ENCODE results near the gene HBM.
A peak's percentile ranks its signal among the peaks of the same experiment; 100 is the strongest.

The HBM gene

GRCh38 chr16:165539-166374 lies at the start of gene HBM:
Gene HBM, plus strand, starts transcription at chr16:165978. Its CDS starts 20 bp downstream, at chr16:165998.
- Histone ChIP-seq H3K9me2 (replicated peaks; ENCODE audit: control insufficient read depth, low read length) (no peaks in the 10 kb centered on the region), H3K36me3 (ENCODE audit: control insufficient read depth, low read length) (no peaks in the 10 kb centered on the region), H3K4me1 (ENCODE audit: control insufficient read depth, low read length) (peaks cover 20% of the 10 kb centered on the region), H3K27ac (ENCODE audit: low read depth, low read length) (no peak within 1 kb of the TSS), H3K4me2 (ENCODE audit: low read length) (peak within 1 kb of the TSS; percentile 44; the same call in 1 of the 2 replicates), H3K27me3 (ENCODE audit: control insufficient read depth, low read length) (peaks cover 49% of the 10 kb centered on the region), H3K4me3 (ENCODE audit: low read length) (peak within 1 kb of the TSS; percentile 44; the same call in 1 of the 2 replicates), H3K9me3 (ENCODE audit: control insufficient read depth, insufficient read depth, low read length) (no peaks in the 10 kb centered on the region), H3K79me2 (ENCODE audit: control insufficient read depth, low read length) (no peaks in the 10 kb centered on the region), H3F3A (ENCODE audit: control insufficient read depth, insufficient read depth) (peaks cover 9% of the 10 kb centered on the region; the same call in 1 of the 2 replicates), H4K20me1 (ENCODE audit: control insufficient read depth, insufficient read depth, low read depth, low read length) (no peaks in the 10 kb centered on the region; the same call in 1 of the 2 replicates)
- TF ChIP-seq CTCF (IDR thresholded peaks at IDR 0.05; ENCODE audit: low read depth, low read length, poor library complexity, severe bottlenecking) (no peak), EZH2phosphoT487 (IDR thresholded peaks at IDR 0.05; ENCODE audit: borderline replicate concordance, low read length) (no peak)

- no peak for TF ChIP-seq CTCF (IDR thresholded peaks at IDR 0.05; ENCODE audit: low read depth, low read length, poor library complexity, severe bottlenecking)
- TF ChIP-seq EZH2phosphoT487 (IDR thresholded peaks at IDR 0.05; ENCODE audit: borderline replicate concordance, low read length) = no peak
- H3K36me3 ChIP-seq (ENCODE audit: control insufficient read depth, low read length) = peaks cover 51% of the 10 kb centered on the region
- H3K4me1 ChIP-seq (ENCODE audit: control insufficient read depth, low read length) = peaks cover 5% of the 10 kb centered on the region
- H3K27me3 ChIP-seq (ENCODE audit: control insufficient read depth, low read length) = no peaks in the 10 kb centered on the region
- H3K79me2 ChIP-seq (ENCODE audit: control insufficient read depth, low read length) = no peaks in the 10 kb centered on the region
- H3F3A ChIP-seq (ENCODE audit: control insufficient read depth, insufficient read depth) = peaks cover 7% of the 10 kb centered on the region
- no peak overlapping the region for H3K4me3 ChIP-seq (ENCODE audit: low read length)
- no peaks in the 10 kb centered on the region for H3K9me2 ChIP-seq (replicated peaks; ENCODE audit: control insufficient read depth, low read length)
- no peak overlapping the region for H3K27ac ChIP-seq (ENCODE audit: low read depth, low read length)
- H3K9me3 ChIP-seq (ENCODE audit: control insufficient read depth, insufficient read depth, low read length) = no peaks in the 10 kb centered on the region
- H4K20me1 ChIP-seq (ENCODE audit: control insufficient read depth, insufficient read depth, low read depth, low read length) = peaks cover 4% of the 10 kb centered on the region; the same call in 1 of the 2 replicates
- H3K4me2 ChIP-seq (ENCODE audit: low read length) = no peak overlapping the region
These were observed 49.8 kb upstream of the HBM start for GRCh38 chr16:116015-116414.

DNA sequence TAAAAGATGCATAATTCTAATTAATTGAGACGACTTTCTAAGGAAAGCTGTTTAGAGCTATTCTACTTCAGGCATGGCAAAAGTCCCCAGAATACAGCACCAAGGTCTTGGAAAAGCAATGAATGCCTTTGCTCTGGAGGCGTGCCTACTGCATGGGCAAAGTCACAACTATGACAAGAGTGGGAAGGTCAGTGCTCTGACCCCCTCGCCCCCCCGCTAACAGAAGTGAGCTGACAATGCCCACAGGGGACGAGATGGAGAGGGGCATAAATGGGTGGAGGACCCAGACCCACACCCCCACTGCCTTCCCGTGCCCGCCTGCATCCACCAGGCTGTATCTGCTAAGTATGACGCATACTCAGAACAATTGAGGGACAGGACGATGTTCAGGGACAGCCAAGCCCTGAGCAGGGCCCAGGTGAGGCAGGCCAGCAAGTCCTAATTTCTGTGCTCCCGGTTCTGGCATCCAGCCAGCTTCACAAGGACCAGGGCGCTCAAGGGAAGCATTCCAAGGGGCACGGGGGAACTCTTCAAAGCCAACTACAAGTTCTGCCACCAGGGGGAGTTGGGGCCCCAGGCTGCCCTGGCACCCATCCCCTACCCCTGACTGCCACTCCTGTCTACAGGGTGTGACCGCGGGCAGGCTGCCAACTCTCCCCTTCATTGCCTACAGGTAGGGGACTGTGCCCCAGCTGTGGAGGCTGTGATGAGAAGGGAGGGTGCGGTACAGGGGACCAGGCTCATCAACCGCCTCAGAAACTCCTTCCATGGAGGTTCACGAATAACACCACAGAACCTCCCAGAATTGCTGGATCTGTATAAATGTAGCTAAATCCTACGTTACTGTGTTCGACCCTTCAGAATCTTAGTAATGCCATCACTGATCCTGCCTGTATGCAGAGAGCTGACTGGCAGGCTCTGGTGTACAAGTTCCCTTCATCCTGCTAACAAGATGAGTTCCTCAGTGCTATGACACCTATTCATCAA lies 48.1 kb upstream of the HBM start:
- H3F3A ChIP-seq (ENCODE audit: control insufficient read depth, insufficient read depth) = peaks cover 7% of the 10 kb centered on the region
- no peaks in the 10 kb centered on the region for H3K27me3 ChIP-seq (ENCODE audit: control insufficient read depth, low read length)
- peaks cover 4% of the 10 kb centered on the region; the same call in 1 of the 2 replicates for H4K20me1 ChIP-seq (ENCODE audit: control insufficient read depth, insufficient read depth, low read depth, low read length)
- H3K9me2 ChIP-seq (replicated peaks; ENCODE audit: control insufficient read depth, low read length) = no peaks in the 10 kb centered on the region
- H3K4me2 ChIP-seq (ENCODE audit: low read length) = no peak overlapping the region
- H3K27ac ChIP-seq (ENCODE audit: low read depth, low read length) = no peak overlapping the region
- H3K79me2 ChIP-seq (ENCODE audit: control insufficient read depth, low read length) = no peaks in the 10 kb centered on the region
- TF ChIP-seq CTCF (IDR thresholded peaks at IDR 0.05; ENCODE audit: low read depth, low read length, poor library complexity, severe bottlenecking) = peak; percentile 93
- TF ChIP-seq EZH2phosphoT487 (IDR thresholded peaks at IDR 0.05; ENCODE audit: borderline replicate concordance, low read length) = no peak
- peaks cover 42% of the 10 kb centered on the region for H3K36me3 ChIP-seq (ENCODE audit: control insufficient read depth, low read length)
- H3K4me1 ChIP-seq (ENCODE audit: control insufficient read depth, low read length) = peaks cover 5% of the 10 kb centered on the region
- no peaks in the 10 kb centered on the region for H3K9me3 ChIP-seq (ENCODE audit: control insufficient read depth, insufficient read depth, low read length)
- no peak overlapping the region for H3K4me3 ChIP-seq (ENCODE audit: low read length)
